HEK293 (cell line): ENCODE results near the gene SEMA3G.

Experiments used
- CTCF ChIA-PET: fragments of 350-600 bp; formaldehyde crosslinking; extraction: SDS; loops from one replicate; lab custom pipeline; 2021; ENCODE audit warnings: antibody characterized with exemption; lab: Yijun Ruan, JAX
- POLR2A ChIA-PET: fragments of 300-600 bp; formaldehyde crosslinking; extraction: SDS; loops from one replicate; lab custom pipeline; 2020; ENCODE audit warnings: antibody characterized with exemption, inconsistent platforms; lab: Yijun Ruan, JAX
- H3K27ac ChIP-seq: fragments of 200-500 bp; sonication (Bioruptor generic); 2 replicates; pipeline ENCODE4 v1.5.1; 2014; ENCODE audit warnings: low read depth, low read length, control low read depth, inconsistent platforms; ENCODE audit errors: extremely low read depth
- H3K36me3 ChIP-seq, 2 experiments: fragments of 200-500 bp in 1 of 2; sonication (Bioruptor generic) in 1 of 2; 1 replicate in 1 of 2; 2 replicates in 1 of 2; pipeline ENCODE4 v1.5.1; 2014 to 2017; ENCODE audit warnings: inconsistent platforms in 2 of 2, low read length in 2 of 2; ENCODE audit not compliant: control insufficient read depth in 2 of 2, insufficient read depth in 1 of 2
- H3K4me1 ChIP-seq: fragments of 200-500 bp; sonication (Bioruptor generic); 2 replicates; pipeline ENCODE4 v1.5.1; 2014; ENCODE audit warnings: mild to moderate bottlenecking, low read length, inconsistent platforms; ENCODE audit not compliant: control insufficient read depth, insufficient read depth
- H3K4me3 ChIP-seq: 2 replicates; pipeline ENCODE4 v1.5.1; 2011; ENCODE audit warnings: low read depth, mild to moderate bottlenecking, control low read depth, low read length, moderate library complexity
- H3K9me3 ChIP-seq: fragments of 200-500 bp; sonication (Bioruptor generic); 2 replicates; pipeline ENCODE4 v1.5.1; 2014; ENCODE audit warnings: low read depth, low read length, inconsistent platforms; ENCODE audit not compliant: control insufficient read depth, insufficient read depth
- BCL6B ChIP-seq: fragments of 450-650 bp; formaldehyde crosslinking; IDR thresholded peaks from 2 replicates; pipeline ENCODE4 v1.5.1; 2017; ENCODE audit warnings: missing biosample characterization, missing genetic modification characterization
- GFI1B ChIP-seq: fragments of 450-650 bp; formaldehyde crosslinking; IDR thresholded peaks from 2 replicates; pipeline ENCODE4 v1.5.1; 2016; ENCODE audit warnings: missing biosample characterization, missing genetic modification characterization
- SCRT1 ChIP-seq: fragments of 450-650 bp; formaldehyde crosslinking; IDR thresholded peaks from 2 replicates; pipeline ENCODE4 v1.5.1; 2016; ENCODE audit warnings: missing biosample characterization, missing genetic modification characterization, borderline replicate concordance
- SCRT2 ChIP-seq: fragments of 450-650 bp; formaldehyde crosslinking; IDR thresholded peaks from 2 replicates; pipeline ENCODE4 v1.5.1; 2016; ENCODE audit warnings: missing biosample characterization, missing genetic modification characterization
- SETDB1 ChIP-seq: IDR thresholded peaks from one replicate; pipeline ENCODE4 v1.6.1; 2017; ENCODE audit warnings: mild to moderate bottlenecking, low read length, moderate library complexity, mixed read lengths; ENCODE audit not compliant: insufficient read length
- YY1 ChIP-seq: fragments of 450-650 bp; formaldehyde crosslinking; IDR thresholded peaks from 2 replicates; pipeline ENCODE4 v1.5.1; 2018; ENCODE audit warnings: missing biosample characterization, missing genetic modification characterization
- ZNF132 ChIP-seq: fragments of 450-650 bp; formaldehyde crosslinking; IDR thresholded peaks from 2 replicates; pipeline ENCODE4 v1.5.1; 2017; ENCODE audit warnings: missing biosample characterization, missing genetic modification characterization, borderline replicate concordance
- ZNF274 ChIP-seq, 2 experiments: fragments of 200-500 bp in 1 of 2; fragments of 450-650 bp in 1 of 2; sonication (Bioruptor generic) in 1 of 2; formaldehyde crosslinking in 1 of 2; IDR thresholded peaks; 2 replicates each; pipeline versions ENCODE4 v1.5.1 to v1.6.1; 2014 to 2016; ENCODE audit warnings: borderline replicate concordance in 1 of 2, inconsistent platforms in 1 of 2, low read length in 1 of 2, missing biosample characterization in 1 of 2, missing genetic modification characterization in 1 of 2
- ZNF280D ChIP-seq: fragments of 450-650 bp; formaldehyde crosslinking; IDR thresholded peaks from 2 replicates; pipeline ENCODE4 v1.5.1; 2016; ENCODE audit warnings: missing biosample characterization, missing genetic modification characterization
- ZNF362 ChIP-seq: fragments of 450-650 bp; formaldehyde crosslinking; IDR thresholded peaks from 2 replicates; pipeline ENCODE4 v1.5.1; 2016; ENCODE audit warnings: missing biosample characterization, missing genetic modification characterization
- ZNF513 ChIP-seq: fragments of 450-650 bp; IDR thresholded peaks from 2 replicates; pipeline ENCODE4 v1.5.1; 2018; ENCODE audit warnings: missing biosample characterization, missing genetic modification characterization
- ZNF548 ChIP-seq: fragments of 450-650 bp; formaldehyde crosslinking; IDR thresholded peaks from 2 replicates; pipeline ENCODE4 v1.5.1; 2016; ENCODE audit warnings: missing biosample characterization, missing genetic modification characterization

SEMA3G gene

GRCh38 chr3:52405601-52406110 is 39.2 kb downstream of the SEMA3G start:
- no peak overlapping the region for H3K4me3 ChIP-seq
- ChIA-PET POLR2A (interaction anchor here (0.9 kb wide), 1 partner anchor 11 kb away, joined by 8 read pairs; no protein-coding TSS in a partner anchor), CTCF (interaction anchor here (0.7 to 1.3 kb wide), 2 partner anchors 21 to 111 kb away, joined by 3 read pairs; no protein-coding TSS in a partner anchor)
- no peaks in the 10 kb centered on the region for H3K4me1 ChIP-seq
- no peaks in the 10 kb centered on the region for H3K9me3 ChIP-seq
- H3K36me3 ChIP-seq = peaks cover 0 to 84% of the 10 kb centered on the region in 2 experiments; a peak in 1 of 3 replicates
- 0 out of 2 replicates have a peak, but pooled peaks have one; percentile 33 for TF ChIP-seq SCRT2 (tag by site-specific recombination)
- TF ChIP-seq ZNF132 (tag by site-specific recombination) = no peak
- no peak overlapping the region for H3K27ac ChIP-seq

- Histone ChIP-seq H3K36me3 (peaks cover 0 to 90% of the 10 kb centered on the region in 2 experiments; a peak in 1 of 3 replicates), H3K9me3 (no peaks in the 10 kb centered on the region)
- POLR2A ChIA-PET = interaction anchor here (0.9 kb wide), 1 partner anchor 10 kb away, joined by 8 read pairs; no protein-coding TSS in a partner anchor
These were observed 39.8 kb downstream of the SEMA3G start for GRCh38 chr3:52405066-52405465.

GRCh38 chr3:52404391-52404790 is 40.5 kb downstream of the SEMA3G start:
- Histone ChIP-seq H3K36me3 (peaks cover 0 to 97% of the 10 kb centered on the region in 2 experiments; a peak in 1 of 3 replicates), H3K27ac (no peak overlapping the region), H3K4me3 (no peak overlapping the region), H3K4me1 (no peaks in the 10 kb centered on the region), H3K9me3 (no peaks in the 10 kb centered on the region)
- TF ChIP-seq ZNF513 (tag by site-specific recombination) (peak; percentile 54), GFI1B (tag by site-specific recombination) (no peak)
- POLR2A ChIA-PET = no interaction called here
- CTCF ChIA-PET = no interaction called here

More at GRCh38 chr3:52405066-52405465, 39.8 kb downstream of the SEMA3G start:
- Histone ChIP-seq H3K4me3 (no peak overlapping the region), H3K4me1 (no peaks in the 10 kb centered on the region), H3K27ac (no peak overlapping the region)
- CTCF ChIA-PET = interaction anchor here (0.7 kb wide), 1 partner anchor 111 kb away, joined by 3 read pairs; no protein-coding TSS in a partner anchor
- no peak for TF ChIP-seq GFI1B (tag by site-specific recombination)
- no peak for TF ChIP-seq ZNF274 (IDR thresholded peaks at IDR 0.05; ENCODE audit: low read length)
- TF ChIP-seq ZNF274 (tag by site-specific recombination; IDR thresholded peaks at IDR 0.05; ENCODE audit: borderline replicate concordance) = no peak
- TF ChIP-seq ZNF362 = no peak
- no peak for TF ChIP-seq ZNF548
- TF ChIP-seq BCL6B (tag by site-specific recombination) = no peak
- TF ChIP-seq SCRT1 (tag by site-specific recombination) = no peak
- no peak for TF ChIP-seq ZNF280D (tag by site-specific recombination)
- TF ChIP-seq YY1 = no peak
- TF ChIP-seq SETDB1 = no peak
